Spinal cord (tissue), 10 donors: ENCODE results near the gene RDH13. TPM values are rescaled to one million over a fixed set of nuclear protein-coding genes. Genes with fewer than 3 reads are reported as not detected.

Experiments used
- DNase-seq, 6 donors: peaks; one replicate each; pipeline versions ENCODE4 v3.0.0 to v3.0.0-alpha.2; 2013 to 2015; ENCODE audit warnings: low spot score in 6 of 6, low read depth in 4 of 6
- H3K27ac ChIP-seq: one replicate; pipeline ENCODE4 v1.5.1; 2013; ENCODE audit warnings: low read depth, low read length, control low read depth
- H3K27me3 ChIP-seq: one replicate; pipeline ENCODE4 v1.6.1; 2013; ENCODE audit warnings: low read length; ENCODE audit not compliant: control insufficient read depth, insufficient read depth
- H3K36me3 ChIP-seq: one replicate; pipeline ENCODE4 v1.6.1; 2013; ENCODE audit warnings: low read length; ENCODE audit not compliant: control insufficient read depth, insufficient read depth
- H3K4me1 ChIP-seq: one replicate; pipeline ENCODE4 v1.6.1; 2013; ENCODE audit warnings: low read length; ENCODE audit not compliant: control insufficient read depth, insufficient read depth
- H3K4me3 ChIP-seq: one replicate; pipeline ENCODE4 v1.5.1; 2013; ENCODE audit warnings: low read depth, low read length, control low read depth
- H3K9me3 ChIP-seq: one replicate; pipeline ENCODE4 v1.6.1; 2013; ENCODE audit warnings: low read length; ENCODE audit not compliant: control insufficient read depth, insufficient read depth
- WGBS: methylation state at CpG from one replicate; pipeline ENCODE4 v1.1.5; 2013; ENCODE audit warnings: missing lambda C conversion rate; ENCODE audit not compliant: insufficient coverage; 5-methylcytosine and 5-hydroxymethylcytosine counted together
- polyA plus RNA-seq, 2 donors: library from polyadenylated mRNA; unstranded; fragments of 120-200 nt; gene quantifications; one replicate each; pipeline ENCODE4 v1.2.1, GENCODE V29; 2013; ENCODE audit not compliant: insufficient read length in 2 of 2
- total RNA-seq, 2 donors: library from RNA; depleted of rRNA in 1 of 2; stranded (reverse); fragments of 120-200 nt in 1 of 2; fragments of >200 nt in 1 of 2; gene quantifications; one replicate each; pipeline versions ENCODE4 v1.2.3 to v1.2.4, GENCODE V29; 2013 to 2014
- donor health status: healthy.

Gene RDH13
- total and polyA plus RNA-seq, 4 donors: 16.6 to 34.8 (median 18.0) TPM

GRCh38 chr19:55086730-55087541 lies 24.0 kb upstream of the RDH13 start:
- Histone ChIP-seq H3K4me1 (peaks cover 49% of the 10 kb centered on the region), H3K9me3 (no peaks in the 10 kb centered on the region), H3K27me3 (peaks cover 46% of the 10 kb centered on the region), H3K27ac (no peak overlapping the region), H3K4me3 (peak overlapping the region; percentile 35), H3K36me3 (peaks cover 22% of the 10 kb centered on the region)
- under 1% methylated on average over 74 of the region's 74 CpGs for WGBS
- DNase-seq: peak; percentile 66 to 99 (median 88)

DNA sequence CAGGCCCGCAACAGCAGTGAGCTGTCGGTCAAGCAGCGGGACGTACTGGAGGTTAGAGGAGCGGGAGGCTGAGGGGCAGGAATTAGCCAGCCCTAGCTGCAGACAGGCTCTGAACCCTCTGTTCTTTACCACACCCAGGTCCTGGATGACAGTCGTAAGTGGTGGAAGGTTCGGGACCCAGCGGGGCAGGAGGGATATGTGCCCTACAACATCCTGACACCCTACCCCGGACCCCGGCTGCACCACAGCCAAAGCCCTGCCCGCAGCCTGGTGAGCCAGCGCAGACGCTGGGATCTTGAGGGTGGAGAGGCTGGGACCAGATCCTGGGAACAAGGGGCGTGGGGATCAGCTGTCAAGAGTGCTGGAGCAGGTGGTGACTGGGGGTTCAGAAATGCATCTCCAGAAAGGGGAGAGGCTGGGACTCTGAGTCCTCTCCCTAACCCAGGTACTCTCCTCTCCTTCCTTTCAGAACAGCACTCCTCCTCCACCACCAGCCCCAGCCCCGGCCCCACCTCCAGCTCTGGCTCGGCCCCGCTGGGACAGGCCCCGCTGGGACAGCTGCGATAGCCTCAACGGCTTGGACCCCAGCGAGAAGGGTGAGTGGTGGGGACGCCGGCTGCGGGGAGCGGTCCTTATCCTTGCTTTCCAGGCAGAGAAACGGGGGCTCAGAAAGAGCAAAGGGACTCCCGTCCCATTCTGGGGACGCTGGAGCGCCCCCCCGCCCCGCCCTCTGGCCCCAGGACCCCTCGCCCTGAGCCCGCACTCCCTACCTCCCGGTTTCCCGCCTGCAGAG lies 23.2 kb upstream of the RDH13 start:
- DNase-seq: no peak
- peak overlapping the region; percentile 35 for H3K4me3 ChIP-seq
- H3K4me1 ChIP-seq: peaks cover 57% of the 10 kb centered on the region
- H3K36me3 ChIP-seq: peaks cover 14% of the 10 kb centered on the region
- no peaks in the 10 kb centered on the region for H3K9me3 ChIP-seq
- peaks cover 54% of the 10 kb centered on the region for H3K27me3 ChIP-seq
- 4% methylated on average over 23 of the region's 35 CpGs for WGBS
- no peak overlapping the region for H3K27ac ChIP-seq

DNA sequence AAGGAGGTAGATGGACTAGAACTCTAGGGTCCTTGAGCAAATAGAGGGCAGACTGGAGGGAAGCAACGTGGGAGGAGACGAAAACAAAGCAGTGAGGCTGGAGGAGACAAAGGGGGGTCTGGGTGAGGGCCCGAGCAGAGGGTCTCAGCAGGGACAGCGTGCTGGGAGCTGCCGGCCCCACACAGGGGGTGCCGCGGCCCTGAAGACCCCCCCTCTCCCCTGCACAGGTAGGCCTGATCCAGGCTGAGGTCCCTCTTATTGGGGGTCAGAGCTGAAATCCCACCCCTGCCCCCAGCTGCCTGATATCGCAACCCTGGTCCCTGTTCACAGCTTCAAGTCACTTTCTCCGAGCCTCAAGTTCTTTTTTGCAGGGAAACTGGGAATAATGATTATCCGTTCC lies 21.5 kb upstream of the RDH13 start:
- peaks cover 71% of the 10 kb centered on the region for H3K27me3 ChIP-seq
- 64% methylated on average over 10 of the region's 10 CpGs for WGBS
- H3K36me3 ChIP-seq: peaks cover 2% of the 10 kb centered on the region
- no peaks in the 10 kb centered on the region for H3K9me3 ChIP-seq
- DNase-seq: no peak
- no peak overlapping the region for H3K27ac ChIP-seq
- H3K4me3 ChIP-seq: no peak overlapping the region
- peaks cover 69% of the 10 kb centered on the region for H3K4me1 ChIP-seq

GRCh38 chr19:55083004-55083850 lies 20.3 kb upstream of the RDH13 start:
- Histone ChIP-seq H3K36me3 (no peaks in the 10 kb centered on the region), H3K4me3 (no peak overlapping the region), H3K27ac (no peak overlapping the region), H3K27me3 (peaks cover 77% of the 10 kb centered on the region), H3K9me3 (no peaks in the 10 kb centered on the region), H3K4me1 (peaks cover 62% of the 10 kb centered on the region)
- 27% methylated on average over 42 of the region's 42 CpGs for WGBS
- no peak for DNase-seq

- Histone ChIP-seq H3K4me3 (no peak overlapping the region), H3K27ac (no peak overlapping the region)
Measured at GRCh38 chr19:55082020-55082851, 19.3 kb upstream of the RDH13 start.

DNA sequence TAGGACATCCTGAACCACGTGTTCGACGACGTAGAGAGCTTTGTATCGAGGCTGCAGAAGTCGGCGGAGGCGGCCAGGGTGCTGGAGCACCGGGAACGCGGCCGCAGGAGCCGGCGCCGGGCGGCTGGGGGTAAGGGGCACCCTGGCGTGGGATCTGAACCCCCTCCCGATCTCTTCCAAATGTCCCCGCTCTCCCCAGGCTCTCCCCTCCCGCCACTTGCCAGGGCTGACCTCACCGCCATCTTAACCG lies 18.7 kb upstream of the RDH13 start:
- H3K27me3 ChIP-seq: peaks cover 80% of the 10 kb centered on the region
- DNase-seq: no peak
- no peaks in the 10 kb centered on the region for H3K9me3 ChIP-seq
- peaks cover 47% of the 10 kb centered on the region for H3K4me1 ChIP-seq
- H3K4me3 ChIP-seq: no peak overlapping the region
- no peaks in the 10 kb centered on the region for H3K36me3 ChIP-seq
- WGBS: 4% methylated on average over 22 of the region's 22 CpGs
- no peak overlapping the region for H3K27ac ChIP-seq

More at GRCh38 chr19:55082020-55082851, 19.3 kb upstream of the RDH13 start:
- H3K9me3 ChIP-seq: no peaks in the 10 kb centered on the region
- H3K27me3 ChIP-seq: peaks cover 77% of the 10 kb centered on the region
- no peaks in the 10 kb centered on the region for H3K36me3 ChIP-seq
- 4% methylated on average over 62 of the region's 64 CpGs for WGBS
- peak in 4 of 6 donors; percentile 48 to 95 (median 70) for DNase-seq
- H3K4me1 ChIP-seq: peaks cover 52% of the 10 kb centered on the region

GRCh38 chr19:55080968-55081769 lies 18.2 kb upstream of the RDH13 start:
- Histone ChIP-seq H3K9me3 (no peaks in the 10 kb centered on the region), H3K36me3 (no peaks in the 10 kb centered on the region), H3K27ac (no peak overlapping the region), H3K27me3 (peaks cover 80% of the 10 kb centered on the region), H3K4me1 (peaks cover 42% of the 10 kb centered on the region), H3K4me3 (peak overlapping the region; percentile 3)
- WGBS: under 1% methylated on average over 55 of the region's 60 CpGs
- peak in 2 of 6 donors; percentile 61 to 62 for DNase-seq

DNA sequence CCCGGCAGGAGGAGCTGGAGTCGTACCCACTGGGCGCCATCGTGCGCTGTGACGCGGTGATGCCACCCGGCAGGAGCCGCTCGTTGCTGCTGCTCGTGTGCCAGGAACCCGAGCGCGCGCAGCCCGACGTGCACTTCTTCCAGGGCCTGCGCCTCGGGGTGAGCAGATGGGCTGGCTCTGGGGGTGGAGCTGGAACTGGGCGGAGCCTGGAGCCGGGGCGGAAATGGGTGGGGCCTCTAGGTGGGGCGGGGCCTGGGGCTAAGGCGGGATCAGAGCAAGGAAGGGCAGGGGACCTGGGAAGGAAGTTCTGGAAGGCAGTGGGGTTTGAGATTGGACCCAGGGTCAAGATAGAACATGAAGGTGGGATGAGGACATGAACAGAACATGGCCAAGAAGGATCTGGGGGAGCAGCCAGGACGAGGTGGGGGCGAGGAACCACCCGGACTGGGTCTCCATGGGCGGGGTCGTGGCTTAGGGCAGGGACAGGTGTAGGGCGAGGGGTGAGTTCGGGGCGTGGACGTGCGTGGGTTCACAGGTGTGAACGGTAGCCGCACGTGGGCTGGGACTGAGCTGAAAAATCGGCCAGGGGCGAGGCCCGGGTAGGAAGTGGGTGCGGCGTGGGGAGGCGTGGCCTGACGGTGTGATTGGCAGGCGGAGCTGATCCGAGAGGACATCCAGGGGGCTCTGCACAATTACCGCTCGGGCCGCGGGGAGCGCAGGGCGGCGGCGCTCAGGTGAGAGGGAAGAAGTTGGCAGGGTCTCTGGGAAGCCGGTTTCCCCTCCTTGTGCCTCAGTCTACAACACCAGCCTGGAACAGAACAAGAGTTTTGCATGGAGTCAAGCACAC lies 17.4 kb upstream of the RDH13 start:
- peaks cover 80% of the 10 kb centered on the region for H3K27me3 ChIP-seq
- WGBS: 3% methylated on average over 55 of the region's 55 CpGs
- H3K36me3 ChIP-seq: no peaks in the 10 kb centered on the region
- H3K4me1 ChIP-seq: peaks cover 36% of the 10 kb centered on the region
- DNase-seq: peak in 2 of 6 donors; percentile 63 to 70
- H3K9me3 ChIP-seq: no peaks in the 10 kb centered on the region
- H3K27ac ChIP-seq: no peak overlapping the region
- peak overlapping the region; percentile 3 for H3K4me3 ChIP-seq
